ENCODE measurements around the gene CAPN12. TPM values are rescaled to one million over a fixed set of nuclear protein-coding genes. Genes with fewer than 3 reads are reported as not detected.
"Not testable (repeated sequence)": the region's sequence is repeated elsewhere in the genome, so short reads cannot be mapped to it uniquely, and the experiment has no call there.

CAPN12 gene
- total RNA-seq, 1 donor, result 0.86 TPM

- no peak for TF ChIP-seq CTCF (IDR thresholded peaks at IDR 0.05; ENCODE audit: insufficient read depth, low read depth, low read length)
- DNase-seq (ENCODE audit: low read depth), result no peak
- no peak overlapping the region for H3K4me3 ChIP-seq (ENCODE audit: low read depth, low read length)
Measured at GRCh38 chr19:38786572-38787265, 42.4 kb upstream of the CAPN12 start.

- not testable (repeated sequence) for DNase-seq (ENCODE audit: low read depth); H3K4me3 ChIP-seq (ENCODE audit: low read depth, low read length)
Measured at GRCh38 chr19:38786061-38786460, 41.8 kb upstream of the CAPN12 start.

GRCh38 chr19:38785187-38785699 is 41.0 kb upstream of the CAPN12 start:
- no peak for DNase-seq (ENCODE audit: low read depth)
- H3K4me3 ChIP-seq (ENCODE audit: low read depth, low read length), result no peak overlapping the region
- TF ChIP-seq CTCF (IDR thresholded peaks at IDR 0.05; ENCODE audit: insufficient read depth, low read depth, low read length), result no peak

- TF ChIP-seq CTCF (IDR thresholded peaks at IDR 0.05; ENCODE audit: insufficient read depth, low read depth, low read length), result no peak
- no peak overlapping the region for H3K4me3 ChIP-seq (ENCODE audit: low read depth, low read length)
- peak; percentile 74 for DNase-seq (ENCODE audit: low read depth)
Measured at GRCh38 chr19:38784224-38784623, 40.0 kb upstream of the CAPN12 start.

GRCh38 chr19:38782212-38782611 is 37.9 kb upstream of the CAPN12 start:
- H3K4me3 ChIP-seq (ENCODE audit: low read depth, low read length); DNase-seq (ENCODE audit: low read depth): not testable (repeated sequence)

- TF ChIP-seq CTCF (IDR thresholded peaks at IDR 0.05; ENCODE audit: insufficient read depth, low read depth, low read length), result no peak
- no peak overlapping the region for H3K4me3 ChIP-seq (ENCODE audit: low read depth, low read length)
- DNase-seq (ENCODE audit: low read depth), result no peak
Measured at GRCh38 chr19:38781058-38781457, 36.8 kb upstream of the CAPN12 start.

- no peak for TF ChIP-seq CTCF (IDR thresholded peaks at IDR 0.05; ENCODE audit: insufficient read depth, low read depth, low read length)
- DNase-seq (ENCODE audit: low read depth), result no peak
- no peak overlapping the region for H3K4me3 ChIP-seq (ENCODE audit: low read depth, low read length)
Measured at GRCh38 chr19:38780443-38780842, 36.2 kb upstream of the CAPN12 start.

- no peak overlapping the region for H3K4me3 ChIP-seq (ENCODE audit: low read depth, low read length)
- no peak for DNase-seq (ENCODE audit: low read depth)
- no peak for TF ChIP-seq CTCF (IDR thresholded peaks at IDR 0.05; ENCODE audit: insufficient read depth, low read depth, low read length)
Measured at GRCh38 chr19:38778733-38779132, 34.5 kb upstream of the CAPN12 start.
